ENCODE measurements around the gene TPBG.

The TPBG gene

DNA sequence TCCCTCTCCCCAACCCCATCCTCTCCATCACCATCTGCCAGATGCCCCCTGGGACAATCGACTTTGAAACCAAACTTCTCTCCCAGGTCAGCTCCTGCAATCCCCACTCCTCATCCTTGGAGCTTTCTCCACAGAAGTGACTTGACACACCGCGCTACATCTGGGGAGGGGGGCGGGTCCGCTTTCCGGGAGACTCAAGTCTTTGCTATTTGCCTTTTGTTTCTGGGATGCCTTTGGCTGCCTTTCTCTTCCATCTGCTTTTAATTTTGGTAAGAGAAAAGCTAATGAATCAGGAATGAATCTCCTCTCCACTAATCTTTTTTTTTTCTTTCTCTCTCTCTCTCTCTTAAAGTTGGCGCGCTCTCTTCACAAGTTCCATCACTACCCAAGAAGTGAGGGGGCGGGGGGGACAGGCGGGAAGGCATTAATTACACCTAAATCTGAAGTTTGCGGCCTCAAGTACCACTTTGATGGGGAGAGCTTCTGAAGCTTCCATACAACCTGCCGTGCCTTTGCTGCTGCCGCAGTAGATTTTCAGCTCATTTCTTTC, 664 bp upstream of the TPBG start:
- TF ChIP-seq, protein P1, sequence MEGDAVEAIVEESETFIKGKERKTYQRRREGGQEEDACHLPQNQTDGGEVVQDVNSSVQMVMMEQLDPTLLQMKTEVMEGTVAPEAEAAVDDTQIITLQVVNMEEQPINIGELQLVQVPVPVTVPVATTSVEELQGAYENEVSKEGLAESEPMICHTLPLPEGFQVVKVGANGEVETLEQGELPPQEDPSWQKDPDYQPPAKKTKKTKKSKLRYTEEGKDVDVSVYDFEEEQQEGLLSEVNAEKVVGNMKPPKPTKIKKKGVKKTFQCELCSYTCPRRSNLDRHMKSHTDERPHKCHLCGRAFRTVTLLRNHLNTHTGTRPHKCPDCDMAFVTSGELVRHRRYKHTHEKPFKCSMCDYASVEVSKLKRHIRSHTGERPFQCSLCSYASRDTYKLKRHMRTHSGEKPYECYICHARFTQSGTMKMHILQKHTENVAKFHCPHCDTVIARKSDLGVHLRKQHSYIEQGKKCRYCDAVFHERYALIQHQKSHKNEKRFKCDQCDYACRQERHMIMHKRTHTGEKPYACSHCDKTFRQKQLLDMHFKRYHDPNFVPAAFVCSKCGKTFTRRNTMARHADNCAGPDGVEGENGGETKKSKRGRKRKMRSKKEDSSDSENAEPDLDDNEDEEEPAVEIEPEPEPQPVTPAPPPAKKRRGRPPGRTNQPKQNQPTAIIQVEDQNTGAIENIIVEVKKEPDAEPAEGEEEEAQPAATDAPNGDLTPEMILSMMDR (IDR thresholded peaks at IDR 0.05; ENCODE audit: control insufficient read depth, insufficient read depth, low read depth, low read length, missing control alignments), result no peak
- peak overlapping the region; percentile 74 for H3K4me3 ChIP-seq (ENCODE audit: control insufficient read depth, low read depth, low read length)
- DNase-seq (ENCODE audit: low read depth), result peak; percentile 91

DNA sequence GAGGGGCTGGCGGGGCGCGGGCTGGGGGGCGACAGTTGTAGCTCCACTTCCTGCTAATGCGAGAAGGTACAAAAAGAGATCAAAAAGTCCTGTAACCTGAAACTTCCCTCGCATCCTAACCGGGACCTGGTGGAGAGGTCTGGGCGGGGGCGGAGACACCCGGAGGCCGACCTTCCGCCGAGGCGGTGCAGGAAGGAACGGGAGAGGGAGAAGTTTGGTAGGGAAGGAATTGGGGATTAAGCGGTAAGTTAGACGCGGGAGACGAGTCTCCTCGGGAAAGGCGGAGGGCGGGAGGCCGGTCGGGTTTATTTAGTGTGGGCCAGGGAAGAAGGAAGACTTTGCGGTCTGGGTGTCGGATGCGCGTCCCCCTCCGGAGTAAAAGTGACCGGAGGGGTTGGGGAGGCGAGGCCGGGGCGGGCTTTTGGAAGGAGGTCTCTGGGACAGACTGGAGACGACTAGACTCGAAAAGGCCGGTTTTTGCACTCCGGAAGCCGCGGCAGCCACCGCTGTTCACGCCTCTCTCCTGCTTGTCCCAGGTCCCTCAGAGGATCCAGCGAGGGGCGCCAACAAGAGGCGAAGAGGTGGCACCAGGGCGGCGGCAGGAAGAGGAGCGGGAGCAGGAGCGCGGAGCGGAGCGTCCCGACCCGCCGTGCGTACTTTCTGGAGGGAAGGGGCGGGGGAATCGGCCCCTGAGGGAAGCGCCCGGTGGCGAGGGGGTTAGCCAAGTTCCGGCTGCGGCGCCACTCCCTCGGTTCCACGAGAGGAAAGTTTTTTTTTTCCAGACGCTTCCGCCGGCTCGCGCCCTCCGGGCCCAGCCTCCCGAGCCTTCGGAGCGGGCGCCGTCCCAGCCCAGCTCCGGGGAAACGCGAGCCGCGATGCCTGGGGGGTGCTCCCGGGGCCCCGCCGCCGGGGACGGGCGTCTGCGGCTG, 734 bp downstream of the TPBG start:
- no peak for DNase-seq (ENCODE audit: low read depth)
- TF ChIP-seq, protein P1 (IDR thresholded peaks at IDR 0.05; ENCODE audit: control insufficient read depth, insufficient read depth, low read depth, low read length, missing control alignments), result no peak
- peak overlapping the region; percentile 74 for H3K4me3 ChIP-seq (ENCODE audit: control insufficient read depth, low read depth, low read length)

DNA sequence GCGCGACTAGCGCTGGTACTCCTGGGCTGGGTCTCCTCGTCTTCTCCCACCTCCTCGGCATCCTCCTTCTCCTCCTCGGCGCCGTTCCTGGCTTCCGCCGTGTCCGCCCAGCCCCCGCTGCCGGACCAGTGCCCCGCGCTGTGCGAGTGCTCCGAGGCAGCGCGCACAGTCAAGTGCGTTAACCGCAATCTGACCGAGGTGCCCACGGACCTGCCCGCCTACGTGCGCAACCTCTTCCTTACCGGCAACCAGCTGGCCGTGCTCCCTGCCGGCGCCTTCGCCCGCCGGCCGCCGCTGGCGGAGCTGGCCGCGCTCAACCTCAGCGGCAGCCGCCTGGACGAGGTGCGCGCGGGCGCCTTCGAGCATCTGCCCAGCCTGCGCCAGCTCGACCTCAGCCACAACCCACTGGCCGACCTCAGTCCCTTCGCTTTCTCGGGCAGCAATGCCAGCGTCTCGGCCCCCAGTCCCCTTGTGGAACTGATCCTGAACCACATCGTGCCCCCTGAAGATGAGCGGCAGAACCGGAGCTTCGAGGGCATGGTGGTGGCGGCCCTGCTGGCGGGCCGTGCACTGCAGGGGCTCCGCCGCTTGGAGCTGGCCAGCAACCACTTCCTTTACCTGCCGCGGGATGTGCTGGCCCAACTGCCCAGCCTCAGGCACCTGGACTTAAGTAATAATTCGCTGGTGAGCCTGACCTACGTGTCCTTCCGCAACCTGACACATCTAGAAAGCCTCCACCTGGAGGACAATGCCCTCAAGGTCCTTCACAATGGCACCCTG, 1.6 kb downstream of the TPBG start:
- TF ChIP-seq, protein P1 (IDR thresholded peaks at IDR 0.05; ENCODE audit: control insufficient read depth, insufficient read depth, low read depth, low read length, missing control alignments), result peak; percentile 26
- peak overlapping the region; percentile 74 for H3K4me3 ChIP-seq (ENCODE audit: control insufficient read depth, low read depth, low read length)
- no peak for DNase-seq (ENCODE audit: low read depth)

DNA sequence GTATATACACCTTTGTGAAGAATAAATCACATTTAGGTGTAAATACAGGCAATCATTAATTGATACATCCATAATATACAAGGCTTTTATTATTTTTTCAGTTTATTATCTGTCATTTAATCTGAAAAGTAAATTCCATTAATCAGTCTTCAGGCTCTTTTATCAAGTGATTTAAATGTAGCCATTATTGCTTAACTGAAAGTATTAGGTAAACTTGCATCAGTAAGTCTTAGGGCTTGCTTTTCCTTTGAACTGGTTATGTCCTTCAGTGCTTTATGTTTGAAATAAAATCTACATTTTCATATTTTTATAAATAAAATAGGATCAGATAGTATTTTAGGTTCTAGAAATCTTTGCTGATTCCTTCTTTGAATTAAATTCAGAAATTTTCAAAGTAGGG, 4.1 kb downstream of the TPBG start:
- DNase-seq (ENCODE audit: low read depth), result no peak
- TF ChIP-seq, protein P1 (IDR thresholded peaks at IDR 0.05; ENCODE audit: control insufficient read depth, insufficient read depth, low read depth, low read length, missing control alignments), result no peak
- no peak overlapping the region for H3K4me3 ChIP-seq (ENCODE audit: control insufficient read depth, low read depth, low read length)

DNA sequence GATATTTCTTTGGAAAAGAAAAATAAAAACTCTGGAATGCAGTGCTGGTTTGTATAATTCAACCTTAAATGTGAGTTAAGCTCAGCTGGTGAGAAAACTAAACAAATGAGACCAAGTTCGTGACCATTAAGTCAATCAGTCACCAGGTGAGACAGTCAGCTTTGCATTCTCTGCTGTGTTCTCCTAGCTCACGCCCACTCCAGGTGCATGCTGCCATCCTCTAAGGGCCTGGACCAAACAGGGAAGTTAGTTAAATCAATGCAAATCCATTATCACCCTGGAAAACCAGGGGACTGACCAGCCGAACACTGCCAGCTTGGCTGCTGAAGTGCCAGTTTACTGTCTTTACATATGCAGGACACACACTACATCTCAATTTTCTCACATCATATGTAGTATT, 7.2 kb downstream of the TPBG start:
- TF ChIP-seq, protein P1 (IDR thresholded peaks at IDR 0.05; ENCODE audit: control insufficient read depth, insufficient read depth, low read depth, low read length, missing control alignments), result no peak
- DNase-seq (ENCODE audit: low read depth), result no peak
- no peak overlapping the region for H3K4me3 ChIP-seq (ENCODE audit: control insufficient read depth, low read depth, low read length)

DNA sequence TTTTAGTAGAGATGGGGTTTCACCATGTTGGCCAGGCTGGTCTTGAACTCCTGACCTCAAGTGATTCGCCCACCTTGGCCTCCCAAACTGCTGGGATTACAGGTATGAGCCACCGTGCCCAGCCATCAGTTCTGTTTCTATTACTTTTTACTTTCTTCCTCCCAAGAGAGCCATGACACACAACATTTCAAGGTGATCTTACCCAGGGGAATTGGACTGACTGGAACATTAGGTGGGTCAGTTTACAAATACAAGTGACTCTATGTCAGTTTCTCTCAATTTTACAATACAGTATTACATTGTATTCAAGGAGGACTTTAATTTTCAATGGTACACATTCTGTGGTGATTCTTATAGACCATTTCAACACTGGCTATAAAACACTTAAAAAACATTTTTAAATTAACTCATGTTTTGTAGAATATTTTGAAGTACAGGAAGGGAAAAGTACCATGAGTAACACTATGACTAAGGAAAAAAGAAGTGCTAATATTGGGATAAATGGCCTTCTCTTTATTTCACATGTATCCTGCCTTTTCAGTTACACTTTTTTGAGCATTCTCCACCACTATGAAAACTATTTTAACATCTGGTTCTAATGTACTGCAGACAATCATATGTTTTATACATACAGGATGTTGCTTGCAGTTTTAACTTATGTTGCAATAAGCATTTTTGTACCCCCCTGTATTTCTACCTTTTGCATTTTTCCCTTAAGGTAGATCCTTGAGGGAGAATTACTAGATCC, 8.4 kb downstream of the TPBG start:
- TF ChIP-seq, protein P1 (IDR thresholded peaks at IDR 0.05; ENCODE audit: control insufficient read depth, insufficient read depth, low read depth, low read length, missing control alignments), result no peak
- H3K4me3 ChIP-seq (ENCODE audit: control insufficient read depth, low read depth, low read length), result no peak overlapping the region
- no peak for DNase-seq (ENCODE audit: low read depth)
